H1 (cell line): ENCODE data around the gene TPT1.

ENCODE experiments used
- CBX5 ChIP-seq: fragments of 300-800, 300-1000 bp; sonication (generic); IDR thresholded peaks from 2 replicates; pipeline ENCODE4 v1.7.1; 2016; ENCODE audit warnings: antibody characterized with exemption, low read length, low read depth
- CTCF ChIP-seq, 3 experiments: IDR thresholded peaks; 1 replicate in 2 of 3; 2 replicates in 1 of 3; pipeline versions ENCODE4 v1.5.1 to v1.6.1; 2011; ENCODE audit warnings: low read length in 3 of 3, mild to moderate bottlenecking in 3 of 3, inconsistent platforms in 2 of 3, low read depth in 1 of 3, moderate library complexity in 1 of 3; ENCODE audit not compliant: insufficient read depth in 1 of 3; ENCODE audit errors: control extremely low read depth in 1 of 3
- EZH2 ChIP-seq: fragments of 200-600 bp; sonication (generic); IDR thresholded peaks from 2 replicates; pipeline ENCODE4 v1.7.1; 2012; ENCODE audit warnings: low read depth, mild to moderate bottlenecking, moderate library complexity, low read length, inconsistent platforms; ENCODE audit not compliant: severe bottlenecking
- GABPA ChIP-seq: IDR thresholded peaks from 2 replicates; pipeline ENCODE4 v1.6.1; 2011; ENCODE audit warnings: mild to moderate bottlenecking, low read length, moderate library complexity, borderline replicate concordance; ENCODE audit not compliant: insufficient read depth
- MAX ChIP-seq: IDR thresholded peaks from 2 replicates; pipeline ENCODE4 v1.6.1; 2012; ENCODE audit warnings: inconsistent platforms
- POLR2A ChIP-seq, 2 experiments: IDR thresholded peaks; 1 replicate in 1 of 2; 2 replicates in 1 of 2; pipeline ENCODE4 v1.6.1; 2011; ENCODE audit warnings: low read depth in 2 of 2, low read length in 2 of 2, mild to moderate bottlenecking in 2 of 2; ENCODE audit errors: control extremely low read depth in 1 of 2
- POLR2AphosphoS5 ChIP-seq: IDR thresholded peaks from 2 replicates; pipeline ENCODE4 v1.6.1; 2011; ENCODE audit warnings: low read depth, low read length
- RAD21 ChIP-seq, 2 experiments: IDR thresholded peaks in 1 of 2; conservative IDR thresholded peaks in 1 of 2; 2 replicates each; pipeline ENCODE4 v1.6.1; 2011; ENCODE audit warnings: low read depth in 2 of 2, low read length in 2 of 2, improper control_type of control experiment in 1 of 2, inconsistent platforms in 1 of 2, mild to moderate bottlenecking in 1 of 2, moderate library complexity in 1 of 2
- RFX5 ChIP-seq: IDR thresholded peaks from 2 replicates; pipeline ENCODE4 v1.6.1; 2011; ENCODE audit warnings: low read depth, low read length, improper control_type of control experiment, borderline replicate concordance
- RXRA ChIP-seq: IDR thresholded peaks from 2 replicates; pipeline ENCODE4 v1.6.1; 2011; ENCODE audit warnings: low read depth, mild to moderate bottlenecking, low read length, moderate library complexity; ENCODE audit not compliant: insufficient read depth
- TAF1 ChIP-seq: IDR thresholded peaks from 2 replicates; pipeline ENCODE4 v1.6.1; 2011; ENCODE audit warnings: mild to moderate bottlenecking, low read depth, low read length
- USF2 ChIP-seq: IDR thresholded peaks from 2 replicates; pipeline ENCODE4 v1.6.1; 2011; ENCODE audit warnings: low read length, improper control_type of control experiment

- TF ChIP-seq CBX5: no peak
- TF ChIP-seq EZH2: no peak
- no peak for TF ChIP-seq CTCF (IDR thresholded peaks at IDR 0.05; ENCODE audit: control extremely low read depth in 1 of 3, insufficient read depth in 1 of 3, low read depth in 1 of 3, low read length in 3 of 3)
- TF ChIP-seq POLR2A (IDR thresholded peaks at IDR 0.05; ENCODE audit: control extremely low read depth in 1 of 2, low read depth in 2 of 2, low read length in 2 of 2): no peak
- no peak for TF ChIP-seq POLR2AphosphoS5
- no peak for TF ChIP-seq GABPA
- no peak for TF ChIP-seq USF2
- no peak for TF ChIP-seq RXRA
- no peak for TF ChIP-seq RFX5
- no peak for TF ChIP-seq MAX
- no peak for TF ChIP-seq TAF1
- TF ChIP-seq RAD21 (IDR thresholded peaks at IDR 0.05 in 1 of 2, conservative IDR thresholded peaks at IDR 0.05 in 1 of 2; ENCODE audit: low read depth in 2 of 2, low read length in 2 of 2): no peak
Observed at GRCh38 chr13:45299194-45299593, 41.8 kb downstream of the TPT1 start.
